HG02970 (cell line): Measurements from ENCODE around the gene ACY1.

ENCODE experiments used
- ATAC-seq: cut with Tn5 transposase; IDR thresholded peaks from one replicate; pipeline ENCODE4 v1.9.1; 2021; ENCODE audit warnings: mild to moderate bottlenecking, moderate library complexity, moderate number of reproducible peaks; ENCODE audit not compliant: unreplicated experiment, low FRiP score

Gene ACY1

GRCh38 chr3:51945926-51946705 lies 37.2 kb upstream of the ACY1 start:
- no peak for ATAC-seq

DNA sequence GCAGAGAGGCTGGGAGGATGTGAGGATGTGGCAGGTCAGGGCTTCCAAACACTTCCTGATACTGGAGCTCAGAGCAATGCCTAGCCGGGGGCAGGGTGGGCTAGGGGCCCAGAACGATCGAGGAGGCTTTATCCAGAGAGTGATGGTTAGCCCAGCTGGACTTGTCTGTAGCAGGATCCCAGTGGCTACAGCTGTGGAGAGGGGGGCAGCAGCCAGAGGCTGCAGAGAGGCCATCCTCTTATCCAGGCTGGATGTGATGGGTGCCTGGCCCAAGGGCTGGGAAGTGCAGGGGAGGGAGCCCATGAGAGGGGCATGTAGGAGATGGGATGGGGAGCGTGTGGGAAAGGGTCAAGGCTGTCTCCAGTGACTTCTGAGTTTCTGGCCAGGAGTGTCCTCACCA lies 36.5 kb upstream of the ACY1 start:
- ATAC-seq, result no peak

DNA sequence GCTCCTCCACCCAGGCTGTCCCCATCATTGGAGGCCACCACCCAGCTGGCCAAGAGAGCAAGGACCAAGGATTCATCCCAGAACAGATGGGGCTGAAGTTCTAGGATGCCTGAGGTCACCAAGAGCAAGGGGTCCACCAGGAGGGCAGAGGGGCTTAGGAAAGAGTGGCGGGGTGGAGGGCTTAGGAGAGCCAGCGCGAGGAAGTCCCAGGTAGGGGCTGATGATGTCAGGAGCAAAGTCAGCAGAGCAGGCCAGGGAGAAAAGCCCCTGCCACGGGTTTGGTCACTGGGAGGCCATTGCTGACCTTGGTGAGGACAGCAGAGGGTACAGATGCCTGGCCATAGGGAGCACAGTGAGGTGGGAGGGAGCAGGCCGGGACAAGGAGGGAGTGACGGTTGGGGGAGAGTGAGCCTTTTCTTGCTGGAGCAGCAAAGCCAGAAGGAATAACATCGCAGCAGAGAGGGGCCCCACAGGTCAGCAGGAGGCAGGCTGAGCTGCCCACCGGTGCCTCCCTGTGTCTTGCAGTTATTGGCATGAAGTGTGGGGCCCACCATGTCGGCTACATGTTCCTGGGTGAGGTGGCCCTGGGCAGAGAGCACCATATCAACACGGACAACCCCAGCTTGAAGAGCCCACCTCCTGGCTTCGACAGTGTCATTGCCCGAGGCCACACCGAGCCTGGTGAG lies 36.0 kb upstream of the ACY1 start:
- no peak for ATAC-seq

- no peak for ATAC-seq
These were observed 35.2 kb upstream of the ACY1 start for GRCh38 chr3:51948016-51948580.

DNA sequence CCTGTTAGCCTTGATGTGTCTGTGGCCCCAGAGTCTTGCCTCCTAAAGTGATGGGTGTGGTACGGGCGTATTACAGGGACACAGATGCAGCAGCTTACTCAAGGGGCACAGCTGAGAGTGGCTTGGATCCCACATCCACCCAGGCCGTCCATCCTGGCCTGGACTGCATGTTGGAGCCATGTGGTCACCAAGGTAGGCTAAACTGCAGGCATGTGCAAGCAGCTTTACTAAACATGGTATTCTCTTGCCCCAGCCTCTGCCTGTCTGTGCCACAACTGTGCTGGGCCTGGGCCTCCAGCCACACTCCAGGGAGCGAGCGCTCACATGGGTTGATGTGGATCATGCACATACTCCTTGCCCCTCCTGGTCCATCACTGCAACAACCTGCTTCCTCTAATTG lies 34.2 kb upstream of the ACY1 start:
- ATAC-seq, result no peak

- no peak for ATAC-seq
These were observed 32.4 kb upstream of the ACY1 start for GRCh38 chr3:51950899-51951298.

DNA sequence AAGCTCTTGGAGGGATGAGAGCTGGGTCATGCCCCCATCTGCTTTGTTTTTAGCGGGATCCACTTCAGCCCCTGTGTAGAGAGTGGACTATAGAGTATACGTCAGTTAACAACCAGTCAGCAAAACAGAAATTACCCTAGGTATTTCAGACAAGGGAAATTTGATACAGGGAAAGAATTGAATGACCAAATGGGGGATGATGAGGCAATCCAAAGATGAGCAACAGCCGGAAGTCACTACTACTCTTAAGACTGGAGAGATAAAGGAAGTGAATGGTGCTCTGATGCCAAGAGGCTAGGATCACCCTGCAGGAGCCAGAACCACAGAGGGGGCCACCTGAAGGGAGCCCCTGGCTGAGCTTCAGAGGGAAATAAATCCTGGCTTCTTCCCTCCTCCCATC lies 29.9 kb upstream of the ACY1 start:
- no peak for ATAC-seq

GRCh38 chr3:51954105-51954504 lies 29.2 kb upstream of the ACY1 start:
- no peak for ATAC-seq

- no peak for ATAC-seq
These were observed 28.6 kb upstream of the ACY1 start for GRCh38 chr3:51954713-51955112.

DNA sequence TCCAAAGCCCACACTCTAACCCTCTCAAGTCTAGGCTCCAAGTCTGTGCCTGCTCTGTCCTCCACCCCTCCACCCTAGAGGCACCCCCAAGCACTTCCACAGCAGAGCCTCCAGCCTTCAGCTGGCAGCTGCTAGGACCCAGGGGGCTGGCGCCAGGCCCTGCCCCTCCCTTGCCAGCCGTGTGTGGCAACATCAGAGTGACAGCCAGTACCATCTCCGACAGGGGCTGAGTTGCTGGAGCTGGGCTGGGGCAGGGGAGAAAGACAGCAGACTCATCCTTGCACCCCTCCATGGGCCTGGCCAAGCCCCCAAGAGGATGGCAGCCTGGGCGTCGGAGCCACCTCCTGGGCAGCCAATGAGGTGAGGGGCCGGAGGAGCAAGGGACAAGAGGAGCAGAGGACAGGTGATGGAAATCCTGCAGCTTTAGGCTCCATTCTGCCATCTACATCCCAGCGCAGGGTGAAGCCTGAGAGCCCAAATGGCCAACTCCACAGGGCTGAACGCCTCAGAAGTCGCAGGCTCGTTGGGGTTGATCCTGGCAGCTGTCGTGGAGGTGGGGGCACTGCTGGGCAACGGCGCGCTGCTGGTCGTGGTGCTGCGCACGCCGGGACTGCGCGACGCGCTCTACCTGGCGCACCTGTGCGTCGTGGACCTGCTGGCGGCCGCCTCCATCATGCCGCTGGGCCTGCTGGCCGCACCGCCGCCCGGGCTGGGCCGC lies 28.0 kb upstream of the ACY1 start, which contains the start of gene GPR62:
Gene GPR62 (plus strand): TSS at position 207 of the 718 bp plus-strand sequence. CDS start 272 bp downstream, at position 479.
- no peak for ATAC-seq

GRCh38 chr3:51955893-51956770 lies 27.2 kb upstream of the ACY1 start:
- no peak for ATAC-seq

GRCh38 chr3:51957520-51958205 lies 25.7 kb upstream of the ACY1 start:
- no peak for ATAC-seq

DNA sequence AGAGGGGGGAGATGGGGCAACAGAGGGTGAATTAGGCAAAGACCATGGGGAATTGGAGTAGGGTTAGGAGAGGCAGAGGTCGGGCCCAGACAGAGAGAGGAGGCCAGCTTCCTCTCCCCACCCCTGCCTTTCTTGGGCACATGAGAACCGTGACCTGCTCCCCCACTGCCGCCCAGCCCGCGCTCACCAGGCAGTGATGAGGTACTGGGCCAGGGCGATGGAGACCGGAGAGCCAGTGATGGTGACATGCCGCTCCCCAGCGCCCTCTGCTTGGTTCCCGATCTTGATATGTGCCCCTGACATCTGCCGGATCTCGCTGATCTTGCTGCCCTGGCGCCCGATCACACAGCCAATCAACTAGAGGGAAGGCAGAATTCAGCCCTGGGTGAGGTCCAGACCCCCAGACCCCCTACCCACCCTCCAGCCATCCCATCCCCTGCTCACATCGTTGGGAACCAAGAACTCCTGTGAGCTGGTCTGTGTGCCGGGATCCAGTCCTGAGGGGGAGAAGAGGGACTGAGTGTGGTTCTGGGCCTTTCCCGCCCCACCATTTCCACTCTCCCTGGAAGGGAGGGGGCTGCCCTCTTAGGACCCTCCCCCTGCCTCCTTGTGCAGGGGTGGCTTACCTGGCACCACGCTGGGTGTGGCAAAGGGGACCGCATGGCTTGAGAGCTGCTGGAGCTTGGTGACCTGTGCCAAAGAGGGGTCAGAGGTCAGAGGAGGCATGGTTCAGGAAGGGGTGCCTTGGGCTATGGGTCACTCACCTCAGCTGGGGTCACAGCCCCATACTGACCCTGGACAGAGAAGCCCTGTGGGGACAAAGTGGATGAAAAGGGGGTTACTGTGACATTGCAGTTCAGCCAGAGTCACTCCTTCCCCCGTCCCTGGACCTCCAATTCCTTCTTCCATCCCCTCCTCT lies 24.5 kb upstream of the ACY1 start:
- no peak for ATAC-seq

GRCh38 chr3:51959651-51960050 lies 23.7 kb upstream of the ACY1 start:
- ATAC-seq, result no peak

DNA sequence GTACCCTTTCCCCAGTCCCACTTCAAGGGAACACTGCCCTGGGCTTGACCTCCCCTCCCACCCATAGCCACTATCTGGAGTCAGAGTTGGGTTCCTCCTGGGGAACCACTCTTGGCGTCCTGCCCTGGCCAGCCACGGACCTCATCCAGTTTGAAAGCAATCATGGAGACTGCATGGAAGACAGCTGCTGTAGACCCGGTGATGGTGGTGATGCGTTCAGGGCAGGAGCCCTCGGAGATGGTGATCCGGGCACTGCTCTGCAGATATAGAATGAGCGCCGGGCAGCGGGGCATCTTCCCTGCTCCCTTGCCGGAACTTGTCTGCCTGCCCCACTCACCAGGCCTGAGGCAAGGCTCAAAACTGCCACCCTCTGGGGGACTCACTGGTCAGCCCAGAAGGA lies 22.9 kb upstream of the ACY1 start:
- no peak for ATAC-seq

DNA sequence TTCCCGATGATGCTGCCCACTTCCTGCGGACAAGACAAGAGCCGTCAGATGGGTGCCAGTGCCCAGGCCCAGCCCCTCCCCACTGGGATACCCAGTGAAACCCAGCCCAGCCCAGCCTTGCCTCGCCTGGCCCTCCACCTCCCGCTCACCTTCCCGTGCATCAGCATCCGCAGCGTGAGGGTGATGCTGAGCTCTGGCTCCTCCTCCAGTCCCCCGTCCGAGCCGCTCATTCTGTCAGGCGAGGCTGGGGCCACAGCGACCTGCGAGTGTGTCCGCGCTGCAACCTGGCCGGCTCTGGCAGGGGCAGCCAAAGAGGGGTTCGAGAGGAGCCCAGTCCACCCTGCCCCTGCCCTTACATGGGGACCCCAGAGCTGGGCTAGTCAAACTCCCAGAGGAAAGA lies 22.3 kb upstream of the ACY1 start:
- no peak for ATAC-seq

DNA sequence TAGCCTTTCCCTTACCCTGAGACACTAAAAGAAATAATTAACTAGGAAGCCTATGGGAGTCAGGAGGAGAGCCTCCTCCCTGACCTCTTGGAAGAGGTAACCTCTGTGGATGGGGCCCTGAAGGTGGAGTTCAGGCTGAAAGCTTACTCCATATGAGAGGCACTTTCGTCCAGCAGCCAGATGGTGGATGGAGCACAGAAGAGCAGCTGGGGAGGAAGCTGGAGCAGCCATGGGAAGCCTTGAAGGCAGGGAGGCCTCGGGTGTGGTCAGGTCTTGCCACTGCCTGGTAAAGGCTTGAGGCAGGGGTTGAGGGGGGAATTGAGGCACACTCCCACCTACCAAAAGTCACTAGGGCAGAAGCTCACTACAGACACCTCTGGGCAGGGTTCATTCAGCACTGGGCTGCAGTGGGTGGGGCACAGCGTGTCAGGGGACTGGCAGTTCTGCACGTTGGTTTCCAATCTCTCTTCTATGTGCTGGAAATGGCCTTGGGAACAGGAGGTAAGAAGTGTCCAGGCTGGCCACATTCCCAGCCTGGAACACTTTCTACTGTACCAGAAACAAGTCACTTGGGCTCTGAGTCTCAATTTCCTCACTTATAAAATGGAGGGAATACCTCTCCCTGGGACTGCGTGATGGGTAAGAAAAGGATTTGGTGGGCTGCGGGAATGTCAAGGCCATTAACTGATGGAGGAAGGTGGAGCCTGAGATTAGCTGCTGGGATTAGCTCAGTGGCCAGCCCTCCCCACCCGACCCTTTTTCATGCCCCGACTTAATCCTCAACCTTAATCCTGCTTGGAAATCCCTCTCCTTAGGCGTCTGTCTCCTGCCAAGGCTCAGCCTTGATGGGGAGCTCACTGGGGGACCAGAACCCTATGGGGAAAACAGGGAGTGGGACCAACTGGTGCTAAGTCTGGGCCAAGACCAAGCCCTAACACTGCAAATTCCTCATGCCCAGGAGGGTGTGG lies 21.4 kb upstream of the ACY1 start:
- no peak for ATAC-seq
